LoVo (cell line): ENCODE data around the gene GSDMA.

ENCODE experiments used
- DNase-seq: peaks from one replicate; pipeline ENCODE4 v3.0.0-alpha.2; 2016; ENCODE audit warnings: low spot score

Gene GSDMA

GRCh38 chr17:39963829-39964228, 1.0 kb downstream of the GSDMA start:
- DNase-seq: no peak

DNA sequence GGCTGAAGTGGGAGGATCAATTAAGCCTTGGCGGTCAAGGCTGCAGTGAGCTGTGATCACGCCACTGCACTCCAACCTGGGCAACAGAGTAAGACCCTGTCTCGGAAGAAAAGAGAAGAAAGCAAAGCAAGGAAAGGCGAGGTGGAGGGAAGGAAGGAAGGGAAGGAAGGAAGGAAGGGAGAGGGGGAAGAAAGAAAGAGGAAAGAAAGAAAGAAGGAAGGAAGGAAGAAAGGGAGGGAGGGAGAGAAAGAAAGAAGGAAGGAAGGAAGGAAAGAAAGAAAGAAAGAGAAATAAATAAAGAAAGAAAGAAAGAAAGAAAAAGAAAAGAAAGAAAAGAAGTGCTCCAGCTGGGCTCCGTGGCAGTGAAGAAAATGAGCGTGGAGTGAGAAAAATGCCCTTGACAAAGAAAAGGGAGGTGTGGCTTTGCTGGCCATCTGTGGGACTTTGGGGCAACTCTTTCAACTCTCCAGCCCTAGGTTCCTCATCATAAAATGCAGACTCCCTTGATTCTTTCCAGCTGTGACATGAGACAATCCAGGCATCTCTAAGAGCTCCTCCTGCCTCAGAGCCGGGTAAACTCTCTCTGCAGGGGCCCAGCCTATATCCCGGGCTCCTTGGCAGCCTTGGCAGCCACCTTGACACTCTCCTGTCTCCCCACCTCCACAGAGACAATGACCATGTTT, 2.4 kb downstream of the GSDMA start:
- DNase-seq: no peak

- no peak for DNase-seq
These were observed 4.0 kb downstream of the GSDMA start for GRCh38 chr17:39966771-39967170.

- DNase-seq: no peak
These were observed 6.0 kb downstream of the GSDMA start for GRCh38 chr17:39968761-39969160.

DNA sequence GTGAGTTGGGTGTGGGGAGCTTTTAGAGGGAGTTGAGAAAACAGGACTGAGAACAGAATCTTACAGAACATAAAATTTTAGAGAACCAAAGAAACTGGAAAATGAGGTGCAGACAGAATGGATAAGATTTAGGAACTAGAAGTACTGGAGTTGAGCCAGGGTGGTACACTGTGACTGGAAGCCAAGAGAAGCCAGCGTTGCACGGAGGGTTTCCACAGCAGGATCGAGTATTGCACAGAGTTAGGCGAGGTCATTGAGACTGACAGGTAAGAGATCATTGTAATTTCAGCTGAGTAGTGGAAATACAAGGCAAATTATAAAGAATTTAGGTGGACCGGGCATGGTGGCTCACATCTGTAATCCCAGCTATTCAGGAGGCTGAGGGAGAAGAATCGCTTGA, 6.6 kb downstream of the GSDMA start:
- DNase-seq: no peak

GRCh38 chr17:39970157-39970692, 7.4 kb downstream of the GSDMA start:
- DNase-seq: no peak

- no peak for DNase-seq
These were observed 8.3 kb downstream of the GSDMA start for GRCh38 chr17:39971076-39971603.

DNA sequence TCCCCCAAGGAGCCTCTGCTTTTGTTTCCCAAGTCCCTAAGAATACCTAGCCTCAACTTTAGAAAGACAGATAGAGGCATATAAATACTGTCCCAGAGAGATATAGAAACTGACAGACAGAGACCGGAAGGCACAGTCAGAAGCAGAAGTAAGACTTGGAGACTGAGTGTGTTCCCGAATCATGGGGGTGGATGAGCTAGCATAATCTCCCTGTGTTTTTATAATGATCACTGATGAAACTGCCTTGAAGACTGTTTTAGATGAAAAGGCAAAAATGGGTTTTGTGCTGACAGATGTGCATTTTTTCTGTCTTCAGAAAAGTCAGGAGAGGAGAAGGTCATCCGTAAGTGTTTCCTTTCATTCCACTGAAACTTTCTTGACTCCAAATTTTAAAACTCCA, 9.5 kb downstream of the GSDMA start:
- DNase-seq: no peak

DNA sequence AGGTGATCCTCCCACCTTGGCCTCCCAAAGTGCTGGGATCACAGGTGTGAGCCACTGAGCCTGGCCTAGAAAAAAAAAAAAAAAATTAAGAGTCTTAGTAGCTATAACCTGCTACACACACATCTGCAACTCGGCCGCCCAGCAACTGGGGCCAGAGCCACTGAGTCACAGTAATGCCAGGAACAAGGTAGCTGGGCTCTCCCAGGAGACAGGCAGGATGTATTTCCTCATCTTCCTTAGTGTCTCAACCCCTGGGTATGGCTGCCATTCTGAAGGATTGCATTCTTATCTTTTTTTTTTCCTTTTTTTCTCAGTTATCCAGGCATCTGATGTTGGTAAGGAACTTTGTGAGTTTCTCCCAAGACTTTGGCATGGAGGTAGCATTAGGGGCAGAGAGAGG, 10.7 kb downstream of the GSDMA start:
- DNase-seq: no peak

GRCh38 chr17:39974433-39974832, 11.6 kb downstream of the GSDMA start:
- DNase-seq: no peak

DNA sequence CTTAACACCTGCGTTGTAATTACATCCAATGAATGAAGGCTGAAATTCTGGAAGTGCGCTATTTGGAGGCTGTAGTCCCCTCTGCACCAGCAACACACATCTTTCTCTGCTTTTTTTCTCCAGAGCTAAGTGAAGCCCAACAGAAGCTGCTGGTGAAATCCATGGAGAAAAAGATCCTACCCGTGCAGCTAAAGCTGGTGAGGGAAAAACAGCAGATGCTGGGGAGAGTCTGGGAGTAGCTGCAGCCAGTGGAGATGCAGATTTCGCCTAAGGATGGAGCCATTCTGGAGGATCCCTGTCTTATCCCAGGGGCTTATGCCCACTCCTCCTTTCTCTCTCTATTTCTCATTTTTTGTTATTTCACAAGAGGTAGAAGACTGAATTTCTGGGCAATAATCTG, 13.0 kb downstream of the GSDMA start:
- no peak for DNase-seq

DNA sequence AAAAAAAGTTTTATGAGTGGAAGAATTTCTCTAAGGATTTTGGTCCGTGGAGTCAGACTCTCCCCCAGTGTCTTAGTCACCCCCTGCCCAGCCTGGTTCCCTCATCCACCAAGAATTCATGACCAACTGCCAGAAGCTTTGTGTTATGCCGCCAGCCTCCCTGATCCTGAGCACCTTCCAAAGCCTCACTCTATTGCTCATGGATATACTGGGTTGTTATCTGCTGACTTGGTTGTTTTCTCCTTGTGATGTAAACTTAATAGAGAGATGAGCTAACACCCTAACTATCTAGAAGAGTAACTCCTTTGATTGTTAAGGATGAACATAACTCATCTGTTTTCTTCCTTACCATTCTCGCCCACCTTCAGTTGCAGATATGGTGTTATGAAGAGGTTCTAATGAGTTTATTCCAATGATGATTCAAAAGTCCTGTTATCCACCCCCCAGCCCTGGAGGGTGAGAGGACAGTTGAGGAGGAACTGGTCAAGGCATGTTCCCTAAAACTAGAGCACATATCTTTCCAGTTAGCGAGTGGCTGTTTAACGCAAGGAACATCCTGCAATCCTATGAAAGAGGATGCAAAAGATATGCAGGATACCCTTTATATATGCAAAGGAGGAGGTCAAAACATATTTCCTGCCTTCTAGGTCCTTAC, 16.3 kb downstream of the GSDMA start:
- DNase-seq: peak; percentile 12

DNA sequence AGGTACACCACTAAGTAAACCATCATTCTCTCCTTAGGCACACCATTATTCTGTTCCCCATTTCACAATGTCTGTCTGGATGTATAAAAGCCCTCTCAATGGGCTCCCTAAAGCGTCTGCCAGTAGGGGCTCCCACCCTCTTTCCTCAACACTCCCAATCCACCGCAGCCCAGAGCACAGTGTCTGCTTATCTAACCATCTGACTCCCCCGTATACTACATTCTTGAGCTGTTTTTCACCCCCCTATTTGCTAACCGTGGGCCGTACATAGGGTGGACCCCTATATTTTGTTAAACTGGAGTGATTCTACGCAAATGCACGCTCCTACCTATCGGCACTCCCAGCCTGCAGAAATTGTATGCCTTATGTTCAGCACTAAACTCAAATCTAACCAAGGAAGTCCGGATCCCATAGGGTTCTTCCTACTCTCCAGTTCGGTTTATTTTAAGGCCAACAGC, 17.1 kb downstream of the GSDMA start:
- DNase-seq: peak; percentile 53

DNA sequence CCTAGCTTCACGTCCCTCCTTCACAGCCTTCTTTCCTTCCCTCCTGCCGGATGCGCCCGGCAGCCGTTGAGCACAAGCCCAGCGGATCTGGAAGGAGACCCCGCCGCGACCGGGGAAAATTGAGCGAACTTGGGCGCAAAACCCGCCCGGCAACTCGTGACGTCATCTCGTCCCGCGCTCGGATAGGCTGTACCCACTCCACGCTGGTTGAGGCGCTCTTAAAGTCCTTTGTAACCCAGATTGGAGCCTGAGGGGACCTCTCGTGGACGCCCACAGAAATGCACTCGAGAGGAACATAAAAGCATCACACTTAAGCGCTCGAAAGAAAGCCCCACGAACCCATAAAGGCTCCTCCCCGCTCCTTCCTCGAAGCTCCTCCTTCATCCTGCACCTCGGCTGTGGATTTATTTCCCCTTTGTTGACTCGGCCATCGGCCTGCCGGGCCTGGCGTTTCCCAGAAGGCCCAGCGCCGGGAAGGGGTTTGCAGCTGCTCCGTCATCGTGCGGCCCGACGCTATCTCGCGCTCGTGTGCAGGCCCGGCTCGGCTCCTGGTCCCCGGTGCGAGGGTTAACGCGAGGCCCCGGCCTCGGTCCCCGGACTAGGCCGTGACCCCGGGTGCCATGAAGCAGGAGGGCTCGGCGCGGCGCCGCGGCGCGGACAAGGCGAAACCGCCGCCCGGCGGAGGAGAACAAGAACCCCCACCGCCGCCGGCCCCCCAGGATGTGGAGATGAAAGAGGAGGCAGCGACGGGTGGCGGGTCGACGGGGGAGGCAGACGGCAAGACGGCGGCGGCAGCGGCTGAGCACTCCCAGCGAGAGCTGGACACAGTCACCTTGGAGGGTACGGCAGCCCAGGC, 17.8 kb downstream of the GSDMA start, which contains the start of gene PSMD3:
PSMD3 (plus strand) TSS at position 457 of the 856 bp plus-strand sequence; CDS start at position 621, 164 bp downstream.
- DNase-seq: peak; percentile 98

GRCh38 chr17:39981207-39981741, 18.5 kb downstream of the GSDMA start:
- DNase-seq: no peak

- no peak for DNase-seq
These were observed 19.1 kb downstream of the GSDMA start for GRCh38 chr17:39981766-39982375.

DNA sequence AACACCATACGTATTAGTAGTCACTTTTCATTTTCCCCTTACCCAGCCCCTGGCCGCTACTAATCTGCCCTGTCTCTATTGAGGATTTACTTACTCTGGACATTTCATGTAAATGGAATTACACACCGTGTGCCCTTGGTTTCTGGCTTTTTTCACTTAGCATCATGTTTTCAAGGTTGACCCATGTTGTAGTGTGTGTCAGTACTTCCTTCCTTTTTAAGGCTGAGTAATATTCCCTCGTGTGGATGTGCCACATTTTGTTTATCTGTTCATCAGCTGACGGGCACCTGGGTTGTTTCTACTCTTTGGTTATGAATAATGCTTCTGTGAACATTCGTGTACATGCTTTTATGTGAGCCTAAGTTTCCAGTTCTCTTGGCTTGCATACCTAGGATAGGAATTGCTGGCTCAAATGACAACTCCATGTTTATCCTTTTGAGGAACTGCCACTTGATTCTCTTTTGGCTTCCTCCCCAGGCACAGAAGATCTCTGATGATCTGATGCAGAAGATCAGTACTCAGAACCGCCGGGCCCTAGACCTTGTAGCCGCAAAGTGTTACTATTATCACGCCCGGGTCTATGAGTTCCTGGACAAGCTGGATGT, 25.5 kb downstream of the GSDMA start:
- DNase-seq: no peak

DNA sequence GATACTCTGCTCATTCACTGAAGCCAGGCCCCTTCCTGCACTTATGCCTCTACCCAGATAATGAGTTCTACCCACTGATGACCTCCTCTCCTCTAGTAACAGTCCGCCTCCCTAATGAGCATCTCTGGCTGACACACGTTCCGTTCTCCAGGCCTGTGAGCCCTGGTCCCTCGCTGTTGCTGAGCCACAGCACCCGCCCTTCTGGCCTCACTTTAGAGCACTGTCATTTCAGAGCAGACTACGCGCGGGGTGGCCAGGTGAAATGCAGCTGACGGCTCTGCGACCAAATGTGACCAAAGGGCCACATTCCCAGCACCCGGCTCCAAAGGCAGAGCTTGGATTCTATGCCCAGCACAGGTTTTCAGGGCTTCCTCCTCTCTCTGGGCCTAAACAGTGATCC, 31.6 kb downstream of the GSDMA start:
- no peak for DNase-seq

GRCh38 chr17:39995438-39995837, 32.6 kb downstream of the GSDMA start:
- no peak for DNase-seq

GRCh38 chr17:39996162-39996561, 33.4 kb downstream of the GSDMA start:
- no peak for DNase-seq

DNA sequence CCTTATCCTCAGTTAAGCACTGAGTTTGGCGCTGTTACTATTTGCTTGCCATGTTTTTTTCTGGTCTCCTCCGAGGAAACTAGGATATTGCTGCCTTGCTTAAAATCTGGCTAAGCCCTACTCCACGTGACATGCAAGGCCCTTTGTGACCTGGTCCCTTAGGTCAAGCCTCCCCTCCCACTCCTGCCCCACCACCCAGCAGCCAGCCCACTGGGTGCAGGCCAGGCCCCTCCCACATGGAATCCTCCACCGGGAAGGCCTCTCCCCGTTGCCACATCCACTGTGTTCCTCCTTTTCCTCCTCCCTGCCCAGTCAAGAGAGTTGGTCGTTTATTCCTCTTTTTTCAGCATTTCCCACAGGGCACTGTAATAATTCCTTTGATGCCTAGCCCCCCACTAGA, 34.0 kb downstream of the GSDMA start:
- no peak for DNase-seq
